ENCODE data around the gene TMEM132D. TPM values are rescaled to one million over a fixed set of nuclear protein-coding genes. Genes with fewer than 3 reads are reported as not detected.
A peak's percentile ranks its signal among the peaks of the same experiment; 100 is the strongest.
"Not testable (repeated sequence)": the region's sequence is repeated elsewhere in the genome, so short reads cannot be mapped to it uniquely, and the experiment has no call there.

The TMEM132D gene
- polyA plus RNA-seq, 1 donor: 1.2 TPM

- no peak for DNase-seq
Measured at GRCh38 chr12:129579879-129580278, 323.9 kb downstream of the TMEM132D start.

DNA sequence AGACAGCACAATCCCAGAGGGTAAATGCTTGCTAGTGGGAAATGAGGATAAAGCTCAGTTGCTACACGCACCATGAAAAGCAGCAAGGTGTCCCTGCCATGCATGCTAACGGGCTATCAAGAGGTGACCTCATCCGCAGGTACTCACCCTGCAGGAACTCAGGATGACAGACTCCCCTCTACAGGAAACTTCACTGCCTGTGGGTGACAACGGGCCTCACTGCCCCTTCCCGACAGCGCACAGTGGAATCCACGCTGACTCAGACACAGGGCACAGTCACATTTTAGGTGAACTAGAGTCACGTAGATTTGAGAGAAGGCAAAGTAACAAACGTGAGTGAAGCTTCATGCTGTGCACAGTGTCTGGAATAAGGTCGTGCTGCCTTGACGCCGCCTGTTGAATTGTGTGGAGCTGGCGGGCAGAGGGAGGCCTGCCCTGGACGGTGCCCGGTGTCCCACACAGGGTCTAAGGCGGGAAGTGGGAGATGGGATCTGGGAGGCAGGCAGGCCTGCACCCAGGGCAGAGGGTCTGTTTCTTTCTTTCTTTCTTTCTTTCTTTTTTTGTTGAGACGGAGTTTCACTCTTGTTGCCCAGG, 331.8 kb downstream of the TMEM132D start:
- no peak for DNase-seq

DNA sequence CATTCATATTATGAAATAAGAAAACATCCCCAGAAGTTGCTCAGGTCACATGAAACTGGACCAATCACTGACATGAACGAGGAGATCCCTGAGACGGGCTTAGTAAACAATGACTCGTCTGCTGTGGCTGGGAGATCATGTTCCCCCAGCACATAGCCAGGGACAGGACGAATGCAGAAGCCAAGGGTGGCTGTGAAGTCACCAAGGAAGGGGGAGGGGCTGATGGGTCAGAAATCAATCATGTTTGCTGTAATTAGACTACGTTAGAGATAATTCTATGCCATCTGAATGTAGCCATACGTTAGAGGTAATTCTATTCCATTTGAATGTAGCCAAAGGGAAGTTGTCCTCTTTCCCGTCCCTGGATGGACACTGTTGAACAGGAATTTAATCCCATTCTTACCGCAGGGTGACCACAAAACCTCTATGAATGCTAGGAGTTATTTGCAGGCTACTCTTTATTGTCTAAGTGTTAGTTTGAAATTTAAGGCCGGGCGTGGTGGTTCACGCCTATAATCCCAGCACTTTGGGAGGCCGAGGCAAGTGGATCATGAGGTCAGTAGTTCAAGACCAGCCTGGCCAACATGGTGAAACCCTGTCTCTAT, 332.9 kb downstream of the TMEM132D start:
- no peak for DNase-seq

- DNase-seq: no peak
Measured at GRCh38 chr12:129566800-129567199, 337.0 kb downstream of the TMEM132D start.

- no peak for DNase-seq
Measured at GRCh38 chr12:129564768-129565167, 339.1 kb downstream of the TMEM132D start.

- no peak for DNase-seq
Measured at GRCh38 chr12:129563266-129563665, 340.6 kb downstream of the TMEM132D start.

DNA sequence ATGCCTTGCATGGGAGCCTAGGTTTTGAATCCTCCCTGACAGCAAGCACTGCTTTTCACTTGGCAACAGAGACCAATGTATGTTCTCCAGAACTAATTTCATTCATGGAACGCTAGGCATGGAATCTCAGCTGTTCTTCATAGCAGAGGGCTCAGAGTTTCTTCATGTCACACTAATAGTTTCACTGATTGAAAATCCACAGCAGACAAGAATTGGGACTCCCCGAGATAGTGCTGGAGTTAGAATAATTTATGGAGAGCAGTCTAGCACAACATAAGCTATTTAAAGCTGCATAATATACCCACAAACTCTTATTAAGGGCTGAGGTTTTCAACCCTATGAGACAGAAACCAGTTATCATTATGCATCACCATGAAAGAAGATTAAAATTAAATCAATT, 342.5 kb downstream of the TMEM132D start:
- peak; percentile 9 for DNase-seq

DNA sequence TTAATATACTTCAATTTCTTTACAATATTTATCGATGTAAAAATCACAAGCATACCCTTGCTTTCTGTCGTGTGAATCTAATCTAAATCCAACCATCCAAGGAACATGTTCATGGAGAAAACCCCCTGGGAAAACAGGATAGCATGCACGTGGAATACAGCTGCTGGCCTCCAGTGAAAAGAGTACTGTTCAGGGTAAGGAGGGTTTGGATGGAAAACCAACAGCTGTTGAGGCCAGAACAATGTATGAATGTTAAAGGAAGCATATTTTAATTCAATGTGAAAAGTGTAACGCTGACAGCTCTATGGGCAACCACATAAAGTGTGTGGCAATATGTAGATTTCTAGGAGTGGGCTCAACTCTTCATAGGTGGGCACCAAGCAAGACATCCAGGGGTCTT, 344.0 kb downstream of the TMEM132D start:
- DNase-seq: peak; percentile 10

GRCh38 chr12:129558036-129558435, 345.8 kb downstream of the TMEM132D start:
- DNase-seq: no peak

- DNase-seq: no peak
Measured at GRCh38 chr12:129556082-129556481, 347.7 kb downstream of the TMEM132D start.

- DNase-seq: no peak
Measured at GRCh38 chr12:129552996-129553750, 350.7 kb downstream of the TMEM132D start.

DNA sequence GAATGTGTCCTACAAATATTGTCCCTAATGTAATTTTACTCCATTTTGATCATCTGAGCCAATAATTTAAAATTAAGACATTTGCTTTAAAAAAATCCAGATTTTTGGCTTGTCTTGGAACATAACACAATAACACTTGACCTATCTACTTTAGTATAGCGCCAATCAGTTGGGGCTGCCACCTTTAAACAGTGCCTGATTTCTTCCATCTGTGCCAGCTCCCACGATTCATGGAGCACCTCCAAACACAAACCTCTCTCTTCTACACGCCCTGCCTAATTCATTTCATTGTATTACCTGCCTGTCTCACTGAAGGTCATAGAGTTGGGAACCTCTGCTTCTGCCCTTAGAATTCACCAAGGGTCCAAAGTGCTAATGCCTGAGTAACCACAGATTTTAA, 352.4 kb downstream of the TMEM132D start:
- no peak for DNase-seq

GRCh38 chr12:129550353-129550752, 353.5 kb downstream of the TMEM132D start:
- no peak for DNase-seq

DNA sequence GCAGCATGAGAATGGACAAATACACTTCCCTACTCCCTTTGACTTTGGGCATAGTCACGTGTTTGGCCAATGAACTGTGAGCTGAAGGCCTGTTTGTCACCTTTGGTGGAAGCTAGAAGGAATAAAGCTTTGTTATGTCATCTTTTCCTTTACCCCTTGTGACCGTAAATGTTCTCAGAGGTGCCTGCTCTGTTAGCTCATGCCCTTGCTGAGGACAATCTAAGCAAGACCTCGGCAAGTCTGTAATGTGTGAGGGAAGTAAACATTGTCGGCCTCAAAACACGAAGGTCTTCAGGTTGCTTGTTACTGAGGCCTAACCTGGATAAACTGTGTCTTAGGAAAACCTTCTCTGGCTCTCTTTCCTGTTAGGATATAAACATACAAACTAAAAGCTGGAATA, 354.2 kb downstream of the TMEM132D start:
- DNase-seq: no peak

GRCh38 chr12:129549020-129549419, 354.8 kb downstream of the TMEM132D start:
- not testable (repeated sequence) for DNase-seq

DNA sequence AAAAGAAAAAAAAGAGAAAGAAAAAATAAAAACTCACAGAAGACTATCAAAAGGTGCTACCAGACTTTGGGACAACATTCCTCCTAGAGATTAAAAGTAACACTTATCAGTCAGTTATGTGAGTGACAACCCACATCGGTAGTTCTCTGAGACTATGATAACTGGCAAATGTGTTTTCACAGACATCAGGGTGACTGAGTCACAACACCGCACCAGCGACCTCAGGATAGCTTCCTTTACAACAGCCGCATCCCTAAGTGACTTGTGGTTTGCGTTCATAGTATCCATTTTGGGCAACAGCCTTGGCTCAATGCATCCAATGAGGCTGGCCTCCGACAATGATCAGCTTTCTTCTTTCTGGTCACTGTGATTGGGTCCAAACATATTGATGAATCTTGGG, 359.1 kb downstream of the TMEM132D start:
- DNase-seq: no peak

GRCh38 chr12:129540954-129541353, 362.9 kb downstream of the TMEM132D start:
- DNase-seq: no peak

- DNase-seq: no peak
Measured at GRCh38 chr12:129540249-129540648, 363.6 kb downstream of the TMEM132D start.

- DNase-seq: not testable (repeated sequence)
Measured at GRCh38 chr12:129538724-129539335, 365.0 kb downstream of the TMEM132D start.

DNA sequence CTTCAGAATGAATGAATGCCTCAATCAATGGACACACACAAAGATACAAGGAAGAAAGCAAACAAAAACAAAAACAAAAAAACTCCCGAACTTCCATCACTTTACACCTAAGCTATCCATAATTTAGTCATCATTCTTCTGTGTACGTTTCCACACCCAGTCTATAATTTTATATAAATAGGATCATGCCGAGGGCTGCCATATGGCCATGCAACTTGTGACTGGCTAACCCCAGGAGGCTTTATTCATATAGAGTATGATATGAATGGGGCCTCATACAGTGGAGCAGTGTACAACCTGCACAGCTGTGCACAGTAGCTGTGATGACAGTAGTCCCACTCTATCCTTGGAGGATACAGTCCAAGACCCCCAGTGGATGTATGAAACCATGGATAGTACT, 365.7 kb downstream of the TMEM132D start:
- DNase-seq: no peak

DNA sequence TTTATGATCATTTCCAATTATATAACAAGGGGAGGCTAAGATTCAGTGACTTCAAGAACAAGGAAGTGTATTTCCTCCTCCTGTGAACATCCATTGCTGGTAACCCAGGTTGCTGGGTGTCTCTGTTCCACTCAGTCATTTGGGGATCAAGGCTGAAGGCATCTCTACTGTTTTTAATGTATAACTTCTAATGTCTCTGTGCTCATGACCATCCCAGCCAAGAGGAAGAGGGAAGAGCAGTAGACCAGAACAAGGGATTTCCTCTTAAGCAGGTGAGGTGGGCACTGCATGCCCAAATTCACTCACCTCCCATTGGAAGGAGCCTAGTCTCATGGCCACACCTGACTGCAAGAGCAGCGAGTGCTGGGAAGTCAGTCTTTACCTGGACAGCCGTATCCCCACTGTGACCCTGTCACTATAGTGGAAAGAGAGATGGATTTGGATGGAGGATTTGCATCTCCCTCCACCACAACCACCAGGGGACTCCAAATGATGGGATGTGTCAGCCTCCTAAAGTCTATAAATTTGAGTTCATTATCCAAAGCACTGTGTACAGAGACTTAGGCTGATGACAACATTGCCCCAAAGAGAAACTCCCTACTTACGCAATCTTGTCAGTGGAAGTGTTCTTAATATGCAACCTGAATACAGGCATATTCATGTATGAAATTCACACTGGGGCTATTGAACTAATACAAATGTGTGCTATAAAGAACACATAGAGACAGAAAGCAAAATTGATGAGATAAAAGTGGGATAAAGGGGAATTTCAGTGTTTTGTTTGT, 368.7 kb downstream of the TMEM132D start:
- DNase-seq: no peak

DNA sequence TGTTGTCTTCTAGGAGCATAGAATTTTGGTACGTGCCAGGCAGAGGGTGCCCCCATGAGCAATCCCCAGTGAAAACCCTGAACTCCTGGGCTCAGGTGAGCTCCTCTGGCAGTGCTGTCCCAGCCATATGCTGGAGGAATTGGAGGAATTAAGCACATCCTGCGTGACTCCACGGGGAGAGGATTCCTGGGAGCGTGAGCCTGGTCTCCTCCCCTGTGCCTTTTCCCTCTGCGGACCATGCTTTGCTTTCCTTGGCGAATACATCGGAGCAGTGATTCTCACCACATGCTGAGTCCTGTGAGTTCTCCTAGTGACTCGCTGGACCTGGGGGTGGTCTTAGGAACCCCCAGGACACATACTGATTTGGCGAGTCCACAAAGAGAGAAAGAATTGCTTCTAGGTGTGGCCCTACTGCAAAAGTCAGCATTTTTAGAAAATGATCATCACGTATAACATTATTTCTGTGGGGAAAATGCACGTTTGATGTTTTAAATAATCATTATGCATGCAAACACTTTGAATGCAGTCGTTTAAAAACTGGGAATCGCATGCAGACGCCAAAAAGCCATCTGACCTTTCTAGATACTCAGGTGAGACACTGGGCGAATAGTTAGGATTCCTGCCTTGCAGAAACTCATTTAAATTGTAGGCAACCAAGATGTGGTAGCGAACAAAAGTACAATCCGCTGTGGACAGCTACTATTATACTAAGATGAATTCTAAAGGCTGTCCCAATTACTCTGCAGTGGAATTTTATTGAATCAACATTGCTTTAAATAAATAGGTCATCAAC, 370.9 kb downstream of the TMEM132D start:
- no peak for DNase-seq
